HG03097 (cell line): ENCODE data around the gene NDUFS1.

Experiments used
- ATAC-seq: cut with Tn5 transposase; IDR thresholded peaks from one replicate; pipeline ENCODE4 v1.9.1; 2021; ENCODE audit not compliant: unreplicated experiment, low FRiP score

The NDUFS1 gene

GRCh38 chr2:206069417-206069816, 89.8 kb downstream of the NDUFS1 start:
- no peak for ATAC-seq

- no peak for ATAC-seq
Observed at GRCh38 chr2:206068207-206068606, 91.0 kb downstream of the NDUFS1 start.
